Stimulated activated CD4-positive, alpha-beta T cell treated with anti-CD3 and anti-CD28 coated beads, Interleukin-1b, Interleukin-23, amount 100 ng/mL, for 24 hours (primary cell): ENCODE measurements around the gene ARHGEF28.

ENCODE experiments used
- DNase-seq, 4 experiments: peaks; one replicate each; pipeline ENCODE4 v3.0.0-alpha.2; 2020; ENCODE audit warnings: low read depth in 4 of 4, low spot score in 1 of 4

Gene ARHGEF28

GRCh38 chr5:73652391-73652790, 26.4 kb downstream of the ARHGEF28 start:
- DNase-seq, result no peak

GRCh38 chr5:73654171-73654811, 28.3 kb downstream of the ARHGEF28 start:
- DNase-seq, result no peak

- no peak for DNase-seq
Measured at GRCh38 chr5:73654819-73655318, 28.9 kb downstream of the ARHGEF28 start.

GRCh38 chr5:73655521-73656160, 29.6 kb downstream of the ARHGEF28 start:
- no peak for DNase-seq

GRCh38 chr5:73661753-73662152, 35.8 kb downstream of the ARHGEF28 start:
- no peak for DNase-seq

- no peak for DNase-seq
Measured at GRCh38 chr5:73663161-73663859, 37.3 kb downstream of the ARHGEF28 start.

GRCh38 chr5:73663860-73664240, 37.9 kb downstream of the ARHGEF28 start:
- DNase-seq, result no peak

- DNase-seq, result no peak
Measured at GRCh38 chr5:73664796-73665195, 38.8 kb downstream of the ARHGEF28 start.

GRCh38 chr5:73666891-73667290, 40.9 kb downstream of the ARHGEF28 start:
- DNase-seq, result no peak

GRCh38 chr5:73668017-73668416, 42.0 kb downstream of the ARHGEF28 start:
- no peak for DNase-seq

GRCh38 chr5:73668486-73669111, 42.6 kb downstream of the ARHGEF28 start:
- DNase-seq, result no peak

GRCh38 chr5:73670731-73671130, 44.7 kb downstream of the ARHGEF28 start:
- DNase-seq, result no peak

GRCh38 chr5:73672132-73672531, 46.1 kb downstream of the ARHGEF28 start:
- DNase-seq, result no peak

GRCh38 chr5:73673161-73673591, 47.2 kb downstream of the ARHGEF28 start:
- no peak for DNase-seq

- no peak for DNase-seq
Measured at GRCh38 chr5:73674669-73675004, 48.6 kb downstream of the ARHGEF28 start.

GRCh38 chr5:73678322-73678740, 52.3 kb downstream of the ARHGEF28 start:
- no peak for DNase-seq

- no peak for DNase-seq
Measured at GRCh38 chr5:73678807-73679206, 52.8 kb downstream of the ARHGEF28 start.

GRCh38 chr5:73682176-73682575, 56.2 kb downstream of the ARHGEF28 start:
- DNase-seq, result no peak

- no peak for DNase-seq
Measured at GRCh38 chr5:73684691-73685090, 58.7 kb downstream of the ARHGEF28 start.

- no peak for DNase-seq
Measured at GRCh38 chr5:73686912-73687311, 60.9 kb downstream of the ARHGEF28 start.

- no peak for DNase-seq
Measured at GRCh38 chr5:73687357-73687756, 61.4 kb downstream of the ARHGEF28 start.

GRCh38 chr5:73690015-73690414, 64.0 kb downstream of the ARHGEF28 start:
- no peak for DNase-seq
